Neutrophil (primary cell): Measurements from ENCODE around the gene CISD3.

Source experiments
- H3K27ac ChIP-seq: fragments of 200-600 bp; sonication (generic); 2 replicates; pipeline ENCODE4 v1.5.1; 2016; ENCODE audit warnings: mild to moderate bottlenecking, moderate library complexity
- H3K27me3 ChIP-seq: fragments of 200-600 bp; sonication (generic); 2 replicates; pipeline ENCODE4 v1.6.0; 2016; ENCODE audit warnings: mild to moderate bottlenecking
- H3K36me3 ChIP-seq: fragments of 200-600 bp; sonication (generic); 2 replicates; pipeline ENCODE4 v1.5.1; 2017
- H3K4me1 ChIP-seq, 2 experiments: fragments of 200-600 bp in 1 of 2; sonication (generic) in 1 of 2; 1 replicate in 1 of 2; 2 replicates in 1 of 2; pipeline versions ENCODE4 v1.5.1 to v1.6.1; 2013 to 2016; ENCODE audit warnings: low read depth in 1 of 2, low read length in 1 of 2, mild to moderate bottlenecking in 1 of 2, moderate library complexity in 1 of 2; ENCODE audit not compliant: control insufficient read depth in 1 of 2, insufficient read depth in 1 of 2
- H3K4me3 ChIP-seq, 2 experiments: fragments of 200-600 bp in 1 of 2; sonication (generic) in 1 of 2; 1 replicate in 1 of 2; 2 replicates in 1 of 2; pipeline ENCODE4 v1.5.1; 2013 to 2016; ENCODE audit warnings: low read depth in 1 of 2, low read length in 1 of 2, mild to moderate bottlenecking in 1 of 2, moderate library complexity in 1 of 2
- H3K9me3 ChIP-seq: fragments of 200-600 bp; sonication (generic); 2 replicates; pipeline ENCODE4 v1.5.1; 2016
- CTCF ChIP-seq: fragments of 200-600 bp; sonication (generic); IDR thresholded peaks from 2 replicates; pipeline ENCODE4 v1.5.1; 2016; ENCODE audit warnings: antibody characterized with exemption

CISD3 gene

GRCh38 chr17:38713456-38714075 lies 16.6 kb upstream of the CISD3 start:
- no peaks in the 10 kb centered on the region for H3K4me1 ChIP-seq
- peaks cover 91% of the 10 kb centered on the region for H3K36me3 ChIP-seq
- no peaks in the 10 kb centered on the region for H3K27me3 ChIP-seq
- no peaks in the 10 kb centered on the region for H3K9me3 ChIP-seq
- TF ChIP-seq CTCF = no peak
- H3K4me3 ChIP-seq = no peak overlapping the region
- no peak overlapping the region for H3K27ac ChIP-seq

GRCh38 chr17:38715216-38715943 lies 14.8 kb upstream of the CISD3 start:
- Histone ChIP-seq H3K27me3 (no peaks in the 10 kb centered on the region), H3K9me3 (no peaks in the 10 kb centered on the region), H3K36me3 (peaks cover 92% of the 10 kb centered on the region), H3K27ac (no peak overlapping the region), H3K4me1 (no peaks in the 10 kb centered on the region), H3K4me3 (no peak overlapping the region)
- no peak for TF ChIP-seq CTCF

- no peaks in the 10 kb centered on the region for H3K4me1 ChIP-seq
- H3K36me3 ChIP-seq = peaks cover 96% of the 10 kb centered on the region
- no peaks in the 10 kb centered on the region for H3K9me3 ChIP-seq
- no peak for TF ChIP-seq CTCF
- no peaks in the 10 kb centered on the region for H3K27me3 ChIP-seq
- no peak overlapping the region for H3K27ac ChIP-seq
- no peak overlapping the region for H3K4me3 ChIP-seq
Measured at GRCh38 chr17:38716368-38717005, 13.7 kb upstream of the CISD3 start.

- Histone ChIP-seq H3K4me1 (no peaks in the 10 kb centered on the region), H3K27me3 (no peaks in the 10 kb centered on the region), H3K4me3 (no peak overlapping the region), H3K9me3 (no peaks in the 10 kb centered on the region), H3K27ac (no peak overlapping the region), H3K36me3 (peaks cover 96% of the 10 kb centered on the region)
- no peak for TF ChIP-seq CTCF
Measured at GRCh38 chr17:38717139-38717745, 12.9 kb upstream of the CISD3 start.

- Histone ChIP-seq H3K4me1 (no peaks in the 10 kb centered on the region), H3K36me3 (peaks cover 84% of the 10 kb centered on the region)
Measured at GRCh38 chr17:38719289-38719942, 10.7 kb upstream of the CISD3 start.

More at GRCh38 chr17:38719289-38719942, 10.7 kb upstream of the CISD3 start:
- H3K9me3 ChIP-seq = no peaks in the 10 kb centered on the region
- no peaks in the 10 kb centered on the region for H3K27me3 ChIP-seq
- no peak for TF ChIP-seq CTCF
- H3K4me3 ChIP-seq = no peak overlapping the region
- H3K27ac ChIP-seq = no peak overlapping the region
